Endothelial cell of umbilical vein (primary cell): ENCODE data around the gene PRR5. TPM values are rescaled to one million over a fixed set of nuclear protein-coding genes. Genes with fewer than 3 reads are reported as not detected.

Source experiments
- BruUV-seq: library from RNA; stranded (reverse); fragments of 400-500 nt; replicated peaks from 2 replicates; lab custom pipeline; 2021; lab: Mats Ljungman, UMichigan
- CTCF ChIA-PET: fragments of 300-600, 350-600 bp; sonication (Branson Sonifier 250); formaldehyde crosslinking; loops from one replicate; lab custom pipeline; 2021; ENCODE audit warnings: antibody characterized with exemption, inconsistent platforms; lab: Charles Lee
- POLR2A ChIA-PET: fragments of 300-600, 350-600 bp; sonication (Branson Sonifier 250); formaldehyde crosslinking; loops from one replicate; lab custom pipeline; 2021; ENCODE audit warnings: antibody characterized with exemption, inconsistent platforms; lab: Charles Lee
- DNase-seq: peaks from one replicate; pipeline ENCODE4 v3.0.0-alpha.2; 2011; ENCODE audit warnings: low read depth, low spot score
- FAIRE-seq: peaks from 2 replicates; lab custom pipeline; 2011; peaks lifted over from hg19 to GRCh38; lab: Jason Lieb, UNC
- H2AFZ ChIP-seq: 2 replicates; pipeline ENCODE4 v1.6.0; 2012; ENCODE audit warnings: low read depth, low read length, control low read depth, inconsistent platforms
- H3K27ac ChIP-seq: 2 replicates; pipeline ENCODE4 v1.5.1; 2011; ENCODE audit warnings: low read depth, mild to moderate bottlenecking, control low read depth, low read length, moderate library complexity; ENCODE audit not compliant: insufficient read depth
- H3K27me3 ChIP-seq, 2 experiments: 2 replicates each; pipeline versions ENCODE4 v1.6.0 to v1.6.1; 2011; ENCODE audit warnings: low read length in 2 of 2, mixed read lengths in 1 of 2; ENCODE audit not compliant: control insufficient read depth in 2 of 2, insufficient read depth in 2 of 2
- H3K36me3 ChIP-seq, 2 experiments: 2 replicates in 1 of 2; 3 replicates in 1 of 2; pipeline ENCODE4 v1.5.1; 2011; ENCODE audit warnings: low read length in 2 of 2, mild to moderate bottlenecking in 1 of 2, moderate library complexity in 1 of 2; ENCODE audit not compliant: control insufficient read depth in 2 of 2, insufficient read depth in 2 of 2; ENCODE audit errors: extremely low read depth in 1 of 2
- H3K4me1 ChIP-seq: 3 replicates; pipeline ENCODE4 v1.5.1; 2011; ENCODE audit warnings: mild to moderate bottlenecking, low read length; ENCODE audit not compliant: control insufficient read depth, insufficient read depth; ENCODE audit errors: extremely low read depth
- H3K4me2 ChIP-seq: 2 replicates; pipeline ENCODE4 v1.6.1; 2011; ENCODE audit warnings: low read length, control low read depth, mixed read lengths; ENCODE audit not compliant: insufficient read depth
- H3K4me3 ChIP-seq, 3 experiments: fragments of 200-600 bp in 1 of 3; sonication (generic), shearing (Covaris generic) in 1 of 3; replicated peaks in 1 of 3; 2 replicates each; pipeline ENCODE4 v1.5.1; 2011 to 2016; ENCODE audit warnings: control low read depth in 3 of 3, low read length in 3 of 3, mild to moderate bottlenecking in 2 of 3, inconsistent platforms in 1 of 3, low read depth in 1 of 3, moderate library complexity in 1 of 3; ENCODE audit not compliant: insufficient read depth in 1 of 3
- H3K79me2 ChIP-seq: 2 replicates; pipeline ENCODE4 v1.6.0; 2012; ENCODE audit warnings: low read length, inconsistent platforms; ENCODE audit not compliant: control insufficient read depth, insufficient read depth
- H3K9ac ChIP-seq: replicated peaks from 2 replicates; pipeline ENCODE3; 2011; ENCODE audit warnings: low read length, control low read depth; ENCODE audit not compliant: insufficient read depth; ENCODE audit errors: extremely low read depth
- H3K9me1 ChIP-seq: replicated peaks from 3 replicates; pipeline ENCODE4 v1.6.0; 2011; ENCODE audit warnings: mild to moderate bottlenecking, low read length; ENCODE audit not compliant: control insufficient read depth, insufficient read depth; ENCODE audit errors: extremely low read depth
- H3K9me3 ChIP-seq: replicated peaks from 2 replicates; pipeline ENCODE4 v1.5.1; 2012; ENCODE audit warnings: low read length, inconsistent platforms; ENCODE audit not compliant: control insufficient read depth, insufficient read depth
- H4K20me1 ChIP-seq: replicated peaks from 2 replicates; pipeline ENCODE3; 2011; ENCODE audit warnings: mild to moderate bottlenecking, low read length; ENCODE audit not compliant: control insufficient read depth, insufficient read depth; ENCODE audit errors: extremely low read depth
- CTCF ChIP-seq, 2 donors: IDR thresholded peaks; 1 replicate in 1 of 2; 2 replicates in 1 of 2; pipeline ENCODE4 v1.5.1; 2011; ENCODE audit warnings: low read length in 2 of 2, mild to moderate bottlenecking in 2 of 2, moderate library complexity in 2 of 2, control low read depth in 1 of 2, inconsistent platforms in 1 of 2, low read depth in 1 of 2; ENCODE audit not compliant: insufficient read depth in 1 of 2; ENCODE audit errors: extremely low read depth in 1 of 2
- EZH2 ChIP-seq: IDR thresholded peaks from 2 replicates; pipeline ENCODE4 v1.6.1; 2012; ENCODE audit warnings: borderline replicate concordance, low read depth, mild to moderate bottlenecking, moderate library complexity, low read length, inconsistent platforms; ENCODE audit not compliant: severe bottlenecking
- FOS ChIP-seq: IDR thresholded peaks from 2 replicates; pipeline ENCODE4 v1.6.1; 2011; ENCODE audit warnings: mild to moderate bottlenecking, low read length, moderate library complexity, borderline replicate concordance; ENCODE audit not compliant: insufficient read depth
- GATA2 ChIP-seq: IDR thresholded peaks from 2 replicates; pipeline ENCODE4 v1.7.0; 2011; ENCODE audit warnings: low read depth, mild to moderate bottlenecking, moderate library complexity, mixed read lengths, low read length; ENCODE audit not compliant: insufficient read length, insufficient read depth
- JUN ChIP-seq: IDR thresholded peaks from 2 replicates; pipeline ENCODE4 v1.6.1; 2011; ENCODE audit warnings: borderline replicate concordance, low read depth; ENCODE audit not compliant: insufficient read length, insufficient read depth
- MYC ChIP-seq: IDR thresholded peaks from one replicate; pipeline ENCODE4 v1.6.1; 2011; ENCODE audit warnings: mild to moderate bottlenecking, low read depth, low read length
- POLR2A ChIP-seq: IDR thresholded peaks from 2 replicates; pipeline ENCODE4 v1.6.1; 2012; ENCODE audit warnings: low read depth, mild to moderate bottlenecking, control low read depth, low read length
- POLR2AphosphoS5 ChIP-seq: IDR thresholded peaks from 2 replicates; pipeline ENCODE4 v1.6.1; 2012; ENCODE audit warnings: low read depth, mild to moderate bottlenecking, control low read depth, low read length, moderate library complexity; ENCODE audit not compliant: insufficient read depth
- dilution Hi-C: fragments of 300-500 bp; cut with MboI; formaldehyde crosslinking; loops from one replicate; pipeline ENCODE4 v1.15.0; 2019; ENCODE audit warnings: low sequenced_read_pairs; ENCODE audit not compliant: extremely low pct_ligation_motif_present
- intact Hi-C: fragments of 100-400 bp; cut with micrococcal nuclease; formaldehyde crosslinking; loops from one replicate; pipeline ENCODE4 v1.10.0; 2022
- polyA plus RNA-seq, 4 experiments: library from polyadenylated mRNA; depleted of rRNA in 3 of 4; stranded (reverse) in 3 of 4; unstranded in 1 of 4; fragments of >200 nt; gene quantifications; 2 replicates each; pipeline versions ENCODE4 v1.2.1 to v1.2.3, GENCODE V29; 2011 to 2012; ENCODE audit warnings: missing spikeins in 1 of 4
- total RNA-seq: library from RNA; stranded (reverse); gene quantifications from 2 replicates; pipeline ENCODE4 v1.2.3, GENCODE V29; 2021
- TF ChIP-seq, protein P1 (sequence below): IDR thresholded peaks from 2 replicates; pipeline ENCODE4 v1.6.1; 2011; ENCODE audit not compliant: insufficient read depth, insufficient read length

PRR5 gene
- total and polyA plus RNA-seq, 2 donors (not counting 3 experiments of a cell fraction or from before 2014, with no cell fraction given): 4.3 to 9.0 TPM

DNA sequence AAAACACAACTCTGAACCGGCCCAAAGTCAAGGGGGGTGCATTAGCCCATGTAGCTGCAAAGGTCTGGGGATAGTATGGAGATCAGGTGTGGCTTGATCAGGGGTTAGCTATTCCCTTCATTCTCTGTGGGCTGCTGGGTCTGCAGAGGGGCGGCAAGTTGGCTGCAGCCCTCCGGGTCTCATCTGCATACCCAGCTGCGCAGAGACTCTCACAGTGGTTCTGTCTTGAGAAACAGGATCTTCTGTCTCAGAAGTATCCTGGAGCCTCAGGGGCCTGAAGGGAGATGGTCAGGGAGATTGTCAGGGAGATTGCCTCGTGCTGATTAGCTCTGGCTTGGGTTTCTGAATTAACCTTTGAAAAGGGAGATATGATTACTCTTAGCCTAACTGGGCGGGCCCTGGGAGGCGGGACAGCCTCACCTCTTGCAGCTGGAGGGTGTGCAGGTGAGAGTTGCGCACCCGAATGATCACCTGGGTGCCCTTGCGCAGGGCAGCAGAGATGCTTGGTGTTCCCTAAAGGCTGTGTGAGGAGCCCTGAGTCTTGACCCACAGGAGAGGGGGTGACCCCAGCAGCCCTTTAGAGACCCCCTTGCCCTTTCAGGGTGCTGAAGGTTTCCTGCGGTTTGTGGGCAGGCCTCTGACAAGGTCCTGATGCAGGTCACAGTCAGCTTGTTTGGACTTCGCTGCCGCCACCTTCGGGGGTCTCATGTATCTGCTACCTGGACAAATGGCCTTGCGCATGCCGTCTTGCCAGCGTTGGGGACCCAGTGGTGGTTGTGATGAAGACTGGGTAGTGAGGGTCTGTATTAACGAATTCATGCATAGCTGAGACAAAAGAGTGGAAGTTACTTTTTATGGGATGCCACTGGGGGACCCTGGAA, 57.7 kb downstream of the PRR5 start:
- DNase-seq (no peak), FAIRE-seq (no peak)
- Histone ChIP-seq H2AFZ (no peak overlapping the region), H4K20me1 (no peaks in the 10 kb centered on the region), H3K36me3 (no peaks in the 10 kb centered on the region), H3K27ac (no peak overlapping the region), H3K9me3 (no peaks in the 10 kb centered on the region), H3K4me3 (no peak overlapping the region), H3K9ac (no peak overlapping the region), H3K9me1 (no peaks in the 10 kb centered on the region), H3K27me3 (peaks cover 6 to 8% of the 10 kb centered on the region in 2 experiments), H3K79me2 (no peaks in the 10 kb centered on the region), H3K4me1 (no peaks in the 10 kb centered on the region), H3K4me2 (no peak overlapping the region)
- no TSS peak for BruUV-seq
- intact Hi-C loops: no loop called here
- CTCF ChIA-PET: no interaction called here
- TF ChIP-seq, protein P1, sequence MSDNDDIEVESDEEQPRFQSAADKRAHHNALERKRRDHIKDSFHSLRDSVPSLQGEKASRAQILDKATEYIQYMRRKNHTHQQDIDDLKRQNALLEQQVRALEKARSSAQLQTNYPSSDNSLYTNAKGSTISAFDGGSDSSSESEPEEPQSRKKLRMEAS: no peak
- TF ChIP-seq EZH2: no peak
- dilution Hi-C loops: no loop called here
- POLR2A ChIA-PET: no interaction called here

DNA sequence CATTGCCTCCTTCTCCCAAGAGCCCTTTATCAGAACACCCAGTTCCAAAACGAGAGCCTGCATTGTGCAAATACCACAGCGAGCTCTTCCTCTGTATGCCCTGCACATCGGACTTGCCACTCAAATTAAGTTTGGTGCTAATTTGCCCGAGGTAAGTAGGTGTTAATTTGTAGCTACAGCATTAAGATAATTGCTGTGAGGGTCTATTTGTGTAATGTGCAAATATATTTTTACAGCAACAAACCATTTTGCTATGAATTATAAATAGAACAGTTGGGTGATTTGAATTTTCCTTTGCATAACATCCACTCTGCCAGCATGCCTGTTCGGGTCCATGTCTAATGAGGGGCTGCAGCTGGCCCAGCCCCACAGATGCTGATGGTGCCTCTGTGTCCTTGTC, 58.5 kb downstream of the PRR5 start:
- Histone ChIP-seq H3K9me3 (no peaks in the 10 kb centered on the region), H2AFZ (no peak overlapping the region), H3K36me3 (no peaks in the 10 kb centered on the region), H4K20me1 (no peaks in the 10 kb centered on the region), H3K4me1 (no peaks in the 10 kb centered on the region), H3K4me2 (no peak overlapping the region), H3K79me2 (no peaks in the 10 kb centered on the region), H3K9me1 (no peaks in the 10 kb centered on the region), H3K27ac (no peak overlapping the region), H3K27me3 (peaks cover 0 to 6% of the 10 kb centered on the region in 2 experiments), H3K4me3 (no peak overlapping the region), H3K9ac (no peak overlapping the region)
- ChIA-PET CTCF (no interaction called here), POLR2A (no interaction called here)
- no TSS peak for BruUV-seq
- TF ChIP-seq POLR2A (no peak), FOS (no peak), MYC (no peak), EZH2 (no peak), CTCF (IDR thresholded peaks at IDR 0.05; ENCODE audit: extremely low read depth in 1 of 2, insufficient read depth in 1 of 2, low read depth in 1 of 2, low read length in 2 of 2) (no peak), GATA2 (no peak), JUN (no peak), POLR2AphosphoS5 (no peak)
- TF ChIP-seq, protein P1: no peak
- FAIRE-seq (no peak), DNase-seq (no peak)
- dilution Hi-C loops: no loop called here
- intact Hi-C loops: no loop called here
